Omental fat pad (tissue), 4 donors: ENCODE measurements around the gene SLC66A1. TPM values are rescaled to one million over a fixed set of nuclear protein-coding genes. Genes with fewer than 3 reads are reported as not detected.
"Not testable (repeated sequence)": the region's sequence is repeated elsewhere in the genome, so short reads cannot be mapped to it uniquely, and the experiment has no call there.

Source experiments
- ATAC-seq: fragments of 150-250 bp; one replicate; pipeline ENCODE4 v1.9.1; 2016; ENCODE audit warnings: mild to moderate bottlenecking, moderate library complexity; ENCODE audit not compliant: low FRiP score
- DNase-seq: peaks from one replicate; pipeline ENCODE4 v3.0.0-alpha.2; 2019; ENCODE audit warnings: low spot score
- total RNA-seq, 4 donors: library from RNA; depleted of rRNA; stranded (reverse); fragments of >200 nt; gene quantifications; one replicate each; pipeline ENCODE4 v1.1.0, GENCODE V29; 2016
- TF ChIP-seq, protein P1 (sequence below), 3 donors: fragments of 450-650 bp; IDR thresholded peaks; one replicate each; pipeline ENCODE4 v1.5.1; 2016 to 2017; ENCODE audit warnings: antibody characterized with exemption in 3 of 3, mild to moderate bottlenecking in 3 of 3, moderate library complexity in 2 of 3

Gene SLC66A1
- total RNA-seq, 4 donors from 2014 or later, result 9.6 to 21.1 (median 13.6) TPM

DNA sequence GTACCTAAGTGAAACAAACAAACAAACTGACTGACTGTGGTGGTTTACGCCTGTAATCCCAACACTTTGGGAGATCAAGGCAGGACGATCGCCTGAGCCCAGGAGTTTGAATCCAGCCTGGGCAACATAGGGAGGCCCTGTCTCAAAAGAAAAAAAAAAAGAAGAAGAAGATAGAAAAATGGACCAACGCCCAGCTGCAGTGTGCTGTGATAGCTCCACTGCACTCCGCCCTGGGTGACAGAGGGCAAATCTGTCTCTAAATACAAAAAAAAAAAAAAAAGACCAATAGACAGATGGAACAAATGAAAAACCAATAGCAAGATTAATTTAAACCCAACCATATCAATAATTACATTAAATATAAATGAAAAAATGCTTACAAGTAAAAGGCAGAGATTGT, 37.5 kb upstream of the SLC66A1 start:
- ATAC-seq, result no peak
- TF ChIP-seq, protein P1, sequence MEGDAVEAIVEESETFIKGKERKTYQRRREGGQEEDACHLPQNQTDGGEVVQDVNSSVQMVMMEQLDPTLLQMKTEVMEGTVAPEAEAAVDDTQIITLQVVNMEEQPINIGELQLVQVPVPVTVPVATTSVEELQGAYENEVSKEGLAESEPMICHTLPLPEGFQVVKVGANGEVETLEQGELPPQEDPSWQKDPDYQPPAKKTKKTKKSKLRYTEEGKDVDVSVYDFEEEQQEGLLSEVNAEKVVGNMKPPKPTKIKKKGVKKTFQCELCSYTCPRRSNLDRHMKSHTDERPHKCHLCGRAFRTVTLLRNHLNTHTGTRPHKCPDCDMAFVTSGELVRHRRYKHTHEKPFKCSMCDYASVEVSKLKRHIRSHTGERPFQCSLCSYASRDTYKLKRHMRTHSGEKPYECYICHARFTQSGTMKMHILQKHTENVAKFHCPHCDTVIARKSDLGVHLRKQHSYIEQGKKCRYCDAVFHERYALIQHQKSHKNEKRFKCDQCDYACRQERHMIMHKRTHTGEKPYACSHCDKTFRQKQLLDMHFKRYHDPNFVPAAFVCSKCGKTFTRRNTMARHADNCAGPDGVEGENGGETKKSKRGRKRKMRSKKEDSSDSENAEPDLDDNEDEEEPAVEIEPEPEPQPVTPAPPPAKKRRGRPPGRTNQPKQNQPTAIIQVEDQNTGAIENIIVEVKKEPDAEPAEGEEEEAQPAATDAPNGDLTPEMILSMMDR (IDR thresholded peaks at IDR 0.05), result no peak
- DNase-seq, result no peak

- DNase-seq (no peak), ATAC-seq (no peak)
- TF ChIP-seq, protein P1 (IDR thresholded peaks at IDR 0.05), result no peak
These were observed 28.2 kb upstream of the SLC66A1 start for GRCh38 chr1:19283891-19284290.

DNA sequence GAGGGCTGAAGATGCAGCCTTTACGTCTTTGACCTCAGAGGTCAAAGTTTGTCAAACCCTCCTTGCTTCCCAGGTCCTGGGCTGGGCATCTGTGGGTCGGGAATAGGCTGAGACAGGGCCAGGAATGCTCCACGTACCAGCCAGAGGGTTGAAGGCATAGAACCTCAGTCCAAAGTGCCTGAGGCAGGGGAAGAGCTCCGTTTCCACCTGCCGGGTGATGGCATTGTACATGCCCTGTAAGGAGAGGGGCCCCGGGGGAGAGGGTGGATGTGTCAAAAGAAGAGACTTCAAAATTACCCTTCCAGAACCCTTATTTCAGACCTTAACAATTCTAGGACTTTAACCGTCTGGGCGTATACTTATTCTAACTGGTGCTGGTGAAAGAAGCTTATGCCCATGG, 27.2 kb upstream of the SLC66A1 start:
- DNase-seq, result no peak
- TF ChIP-seq, protein P1 (IDR thresholded peaks at IDR 0.05), result no peak
- no peak for ATAC-seq

DNA sequence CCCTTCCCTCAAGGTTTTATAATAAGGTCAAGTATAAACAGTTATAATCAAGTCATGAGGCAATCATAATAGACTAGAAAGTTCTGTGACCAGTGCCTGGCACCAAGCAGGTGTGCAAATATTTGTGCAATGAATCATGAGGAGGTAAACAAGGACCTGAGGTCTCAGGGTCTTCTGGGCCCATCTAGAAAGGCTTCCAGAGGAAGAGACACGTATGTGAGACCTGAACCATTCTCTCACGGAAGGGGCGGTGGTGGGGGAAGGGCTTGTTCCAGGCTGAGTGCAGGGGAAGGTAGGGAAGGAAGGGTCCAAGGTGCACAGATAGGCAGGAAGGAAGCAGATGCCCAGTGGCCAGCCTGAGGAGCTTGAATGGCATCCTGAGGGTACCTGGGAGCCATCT, 26.8 kb upstream of the SLC66A1 start:
- not testable (repeated sequence) for DNase-seq

DNA sequence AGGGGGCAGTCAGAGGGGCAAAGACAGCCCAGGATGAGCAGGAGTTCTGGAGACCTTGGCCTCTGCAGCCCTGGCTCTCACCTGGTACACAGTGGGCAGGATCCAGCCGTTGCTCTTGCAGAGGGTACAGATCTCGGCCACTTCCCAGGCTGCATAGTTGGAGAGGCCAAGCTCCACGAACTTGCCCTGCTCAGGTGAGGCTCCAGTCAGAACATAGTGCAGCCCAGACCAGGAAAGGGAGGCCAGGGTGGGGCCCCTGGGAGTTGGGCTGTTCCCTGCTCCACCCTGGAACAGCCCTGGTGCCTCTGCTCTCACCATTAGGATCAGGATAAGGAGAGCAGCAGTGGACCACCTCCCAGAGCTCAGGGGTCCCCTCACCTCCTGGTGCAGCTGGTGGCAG, 26.3 kb upstream of the SLC66A1 start:
- not testable (repeated sequence) for DNase-seq, ATAC-seq

More for the DNA sequence above, 26.8 kb upstream of the SLC66A1 start:
- ATAC-seq, result not testable (repeated sequence)

DNA sequence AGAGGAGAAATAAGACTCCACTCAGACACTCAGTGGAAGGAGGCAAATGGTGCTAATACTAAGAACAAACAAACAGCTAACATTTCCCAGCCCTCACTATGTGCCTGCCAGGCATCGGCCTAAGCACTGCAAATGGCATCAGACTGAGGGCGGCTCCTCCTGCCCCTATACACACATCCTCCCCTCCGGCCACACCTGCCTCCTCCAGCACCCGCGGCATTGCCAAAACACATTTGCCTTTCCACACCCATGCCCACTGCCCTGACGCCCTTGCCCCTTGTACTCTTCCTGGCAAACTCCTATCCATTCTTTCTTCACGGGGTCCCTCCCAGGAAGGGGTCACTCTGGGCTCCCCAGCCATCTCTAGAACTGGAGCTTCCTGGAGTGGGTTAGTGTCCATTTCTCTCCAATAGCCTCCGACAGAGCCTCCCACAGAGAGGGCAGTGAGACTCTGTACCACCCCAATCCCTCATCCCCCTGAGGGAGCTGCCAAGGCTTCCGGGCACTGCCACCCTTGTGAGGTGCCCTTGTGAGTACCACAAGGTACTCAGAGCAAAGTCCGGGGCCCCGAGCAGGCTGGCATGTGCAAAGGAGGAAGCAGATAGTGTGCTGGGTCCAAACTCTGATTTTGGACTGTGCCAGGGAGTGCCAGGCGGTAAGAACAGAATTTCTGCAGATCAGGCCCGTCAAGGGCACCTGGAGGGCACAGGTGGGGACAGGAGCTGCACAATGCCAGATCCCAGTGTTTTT, 24.5 kb upstream of the SLC66A1 start:
- ATAC-seq (no peak), DNase-seq (no peak)
- TF ChIP-seq, protein P1 (IDR thresholded peaks at IDR 0.05), result no peak

DNA sequence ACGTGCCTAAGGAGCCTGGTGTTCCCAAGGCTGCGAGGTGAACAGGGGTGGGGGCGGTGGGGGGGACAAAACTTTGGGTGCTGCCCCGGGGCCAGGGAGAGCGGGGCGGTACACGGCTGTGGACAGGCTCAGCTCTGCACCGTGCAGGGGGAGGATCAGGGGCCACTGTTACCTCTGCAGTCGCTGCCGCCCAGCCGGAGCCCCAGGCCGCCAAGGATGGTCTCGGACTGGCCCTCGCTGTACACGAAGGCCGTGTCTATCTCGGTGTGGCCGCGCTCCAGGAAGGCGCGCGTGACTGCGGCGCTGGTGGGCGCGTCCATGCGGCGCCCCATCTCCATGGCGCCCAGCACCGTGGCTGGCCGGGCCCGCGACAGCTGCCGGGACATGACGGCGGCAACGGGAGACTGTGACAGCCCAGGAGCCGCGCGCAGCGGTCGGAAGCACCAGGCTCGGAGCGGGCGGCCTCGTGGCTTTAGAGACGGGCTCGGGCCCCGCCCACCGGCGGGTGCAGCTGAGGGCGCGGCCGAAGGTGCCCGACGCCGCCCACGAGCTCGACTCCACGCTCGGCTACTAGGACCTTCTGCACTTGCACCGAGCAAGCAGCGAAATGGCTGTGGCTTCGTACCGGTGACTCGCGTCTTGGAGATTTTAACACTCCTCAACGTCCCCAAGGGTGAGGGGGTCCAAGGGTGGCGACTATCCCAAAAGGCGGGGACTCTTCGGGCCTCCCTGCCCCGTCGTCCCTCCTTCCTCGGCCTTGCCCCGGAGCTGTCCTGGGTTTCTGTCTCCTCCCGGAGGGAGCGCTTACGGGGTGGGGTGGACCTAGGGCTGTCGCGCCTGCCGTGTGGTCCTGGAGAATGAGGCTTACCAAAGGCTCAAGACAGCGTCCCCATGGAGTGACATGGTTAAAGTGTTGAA, 23.5 kb upstream of the SLC66A1 start, which contains the start of gene AKR7A3:
AKR7A3 (minus strand) TSS at position 447 of the 918 bp plus-strand sequence; CDS start at position 386, 61 bp downstream.
- not testable (repeated sequence) for DNase-seq
- peak; percentile 72 for ATAC-seq

DNA sequence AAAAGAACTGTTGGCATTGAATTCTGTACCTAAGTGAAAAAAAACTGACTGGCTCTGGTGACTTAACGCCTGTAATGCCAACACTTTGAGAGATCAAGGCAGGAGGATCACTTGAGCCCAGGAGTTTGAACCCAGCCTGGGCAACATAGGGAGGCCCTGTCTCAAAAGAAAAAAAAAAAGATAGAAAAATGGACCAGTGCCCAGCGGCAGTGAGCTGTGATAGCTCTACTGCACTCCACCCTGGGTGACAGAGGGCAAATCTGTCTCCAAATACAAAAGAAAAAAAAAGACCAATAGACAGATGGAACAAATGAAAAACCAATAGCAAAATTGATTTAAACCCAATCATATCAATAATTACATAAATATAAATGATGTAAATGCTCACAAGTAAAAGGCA, 22.9 kb upstream of the SLC66A1 start:
- no peak for DNase-seq
- TF ChIP-seq, protein P1 (IDR thresholded peaks at IDR 0.05), result no peak
- ATAC-seq, result no peak
